Kidney (tissue), 14 donors: Measurements from ENCODE around the gene KLHL10. TPM values are rescaled to one million over a fixed set of nuclear protein-coding genes. Genes with fewer than 3 reads are reported as not detected.

Experiments used
- DNase-seq, 5 donors: peaks; one replicate each; pipeline ENCODE4 v3.0.0-alpha.2; 2013 to 2020
- FAIRE-seq: peaks from 2 replicates; lab custom pipeline; 2012; peaks lifted over from hg19 to GRCh38; lab: Jason Lieb, UNC
- H3K27ac ChIP-seq, 2 donors: one replicate each; pipeline ENCODE4 v1.7.0; 2013; ENCODE audit warnings: low read depth in 2 of 2, low read length in 2 of 2, inconsistent platforms in 1 of 2
- H3K27me3 ChIP-seq: one replicate; pipeline ENCODE4 v1.7.1; 2013; ENCODE audit warnings: low read length, inconsistent platforms; ENCODE audit not compliant: control insufficient read depth, insufficient read depth
- H3K36me3 ChIP-seq, 3 donors: one replicate each; pipeline versions ENCODE4 v1.7.0 to v1.7.1; 2013; ENCODE audit warnings: low read length in 3 of 3, control low read depth in 1 of 3, inconsistent platforms in 1 of 3; ENCODE audit not compliant: insufficient read depth in 3 of 3, control insufficient read depth in 2 of 3
- H3K4me1 ChIP-seq, 3 donors: one replicate each; pipeline versions ENCODE4 v1.7.0 to v1.7.1; 2013; ENCODE audit warnings: low read length in 3 of 3, inconsistent platforms in 1 of 3, low read depth in 1 of 3; ENCODE audit not compliant: control insufficient read depth in 2 of 3, insufficient read depth in 2 of 3
- H3K4me3 ChIP-seq, 3 donors: one replicate each; pipeline versions ENCODE4 v1.7.0 to v1.8.1; 2013; ENCODE audit warnings: low read length in 3 of 3, control low read depth in 1 of 3, inconsistent platforms in 1 of 3
- H3K9ac ChIP-seq, 3 donors: one replicate each; pipeline versions ENCODE4 v1.7.0 to v1.7.1; 2013; ENCODE audit warnings: low read length in 3 of 3, control low read depth in 1 of 3, inconsistent platforms in 1 of 3
- H3K9me3 ChIP-seq, 3 donors: one replicate each; pipeline versions ENCODE4 v1.7.0 to v1.7.1; 2013; ENCODE audit warnings: low read length in 3 of 3, control low read depth in 1 of 3, inconsistent platforms in 1 of 3; ENCODE audit not compliant: control insufficient read depth in 2 of 3, insufficient read depth in 1 of 3
- CTCF ChIP-seq: IDR thresholded peaks from 3 replicates; pipeline ENCODE4 v1.5.1; 2012; ENCODE audit warnings: mild to moderate bottlenecking, moderate library complexity, borderline replicate concordance; ENCODE audit not compliant: insufficient read depth; ENCODE audit errors: extremely low read depth
- intact Hi-C: fragments of 100-400 bp; cut with DNase I; formaldehyde crosslinking; loops from one replicate; pipeline ENCODE4 v1.11.1; 2022
- polyA plus RNA-seq: library from polyadenylated mRNA; stranded (reverse); fragments of 350-450 nt; fragmentation: Illumina TruSeq; extraction: RNeasy Lipid Tissue Mini Kit (QIAGEN cat#74804); gene quantifications from one replicate; pipeline ENCODE4 v1.2.3, GENCODE V29; 2014; ENCODE audit warnings: low read depth, low replicate concordance; ENCODE audit not compliant: insufficient read depth
- total RNA-seq: library from RNA; stranded (reverse); fragmentation: NEBNext Ultra II Directional; extraction: Animal tissue kit (Norgen Biotek cat#: 25700); gene quantifications from one replicate; pipeline ENCODE4 v1.2.1, GENCODE V29; 2021
- donor health status: control.
- donor health status: control.
- donor health status: control.
- donor health status: control.
- donor health status: control.
- donor health status: DM: yes; HTN: yes; CAD: no.
- donor health status: Normal renal cell carcinoma (clear cell type).

Gene KLHL10
- total and polyA plus RNA-seq, 2 donors from 2014 or later, result 0.28 TPM; not detected in 1

GRCh38 chr17:41818024-41818423 lies 19.6 kb upstream of the KLHL10 start:
- DNase-seq, result no peak
- Histone ChIP-seq H3K36me3 (no peaks in the 10 kb centered on the region), H3K27ac (no peak overlapping the region), H3K4me1 (peaks cover 0 to 8% (median 5%) of the 10 kb centered on the region in 3 donors), H3K9ac (no peak overlapping the region), H3K27me3 (no peaks in the 10 kb centered on the region), H3K4me3 (no peak overlapping the region), H3K9me3 (no peaks in the 10 kb centered on the region)
- FAIRE-seq, result no peak
- intact Hi-C loops, result no loop called here
- TF ChIP-seq CTCF, result no peak

DNA sequence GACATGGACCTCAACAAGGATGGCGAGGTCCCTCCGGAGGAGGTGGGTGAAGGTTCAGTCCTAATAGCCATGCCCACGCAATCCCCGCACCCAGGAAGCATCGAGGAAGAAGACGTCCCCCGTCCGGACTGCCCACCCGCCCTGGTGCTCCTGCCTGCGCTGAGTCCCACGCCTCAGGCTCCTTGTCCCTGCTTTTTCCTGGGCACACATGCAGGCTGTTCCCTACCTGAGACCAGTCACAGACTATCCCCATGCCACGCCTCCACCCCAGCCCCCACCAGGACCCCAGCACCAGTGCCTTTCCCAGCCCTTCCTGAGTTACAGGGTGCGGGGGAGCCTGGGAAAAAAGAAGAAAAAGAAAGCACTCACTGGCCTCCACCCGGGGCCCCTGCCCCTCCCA lies 15.8 kb upstream of the KLHL10 start:
- TF ChIP-seq CTCF, result no peak
- no peaks in the 10 kb centered on the region for H3K27me3 ChIP-seq
- FAIRE-seq (no peak), DNase-seq (peak in 1 of 5 donors; percentile 53)
- H3K4me3 ChIP-seq, result no peak overlapping the region
- no peak overlapping the region for H3K27ac ChIP-seq
- H3K4me1 ChIP-seq, result no peaks in the 10 kb centered on the region
- H3K9ac ChIP-seq, result no peak overlapping the region
- H3K36me3 ChIP-seq, result peaks cover 0 to 9% (median 2%) of the 10 kb centered on the region in 3 donors
- intact Hi-C loops, result no loop called here
- H3K9me3 ChIP-seq, result no peaks in the 10 kb centered on the region

DNA sequence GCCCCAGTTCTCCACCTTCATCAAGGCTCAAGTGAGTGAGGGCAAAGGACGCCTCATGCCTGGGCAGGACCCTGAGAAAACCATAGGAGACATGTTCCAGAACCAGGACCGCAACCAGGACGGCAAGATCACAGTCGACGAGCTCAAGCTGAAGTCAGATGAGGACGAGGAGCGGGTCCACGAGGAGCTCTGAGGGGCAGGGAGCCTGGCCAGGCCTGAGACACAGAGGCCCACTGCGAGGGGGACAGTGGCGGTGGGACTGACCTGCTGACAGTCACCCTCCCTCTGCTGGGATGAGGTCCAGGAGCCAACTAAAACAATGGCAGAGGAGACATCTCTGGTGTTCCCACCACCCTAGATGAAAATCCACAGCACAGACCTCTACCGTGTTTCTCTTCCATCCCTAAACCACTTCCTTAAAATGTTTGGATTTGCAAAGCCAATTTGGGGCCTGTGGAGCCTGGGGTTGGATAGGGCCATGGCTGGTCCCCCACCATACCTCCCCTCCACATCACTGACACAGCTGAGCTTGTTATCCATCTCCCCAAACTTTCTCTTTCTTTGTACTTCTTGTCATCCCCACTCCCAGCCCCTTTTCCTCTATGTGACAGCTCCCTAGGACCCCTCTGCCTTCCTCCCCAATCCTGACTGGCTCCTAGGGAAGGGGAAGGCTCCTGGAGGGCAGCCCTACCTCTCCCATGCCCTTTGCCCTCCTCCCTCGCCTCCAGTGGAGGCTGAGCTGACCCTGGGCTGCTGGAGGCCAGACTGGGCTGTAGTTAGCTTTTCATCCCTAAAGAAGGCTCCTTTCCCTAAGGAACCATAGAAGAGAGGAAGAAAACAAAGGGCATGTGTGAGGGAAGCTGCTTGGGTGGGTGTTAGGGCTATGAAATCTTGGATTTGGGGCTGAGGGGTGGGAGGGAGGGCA lies 15.1 kb upstream of the KLHL10 start:
- no peaks in the 10 kb centered on the region for H3K27me3 ChIP-seq
- H3K9me3 ChIP-seq, result no peaks in the 10 kb centered on the region
- intact Hi-C loops, result no loop called here
- no peak for TF ChIP-seq CTCF
- H3K36me3 ChIP-seq, result peaks cover 0 to 10% (median 2%) of the 10 kb centered on the region in 3 donors
- H3K4me3 ChIP-seq, result no peak overlapping the region
- FAIRE-seq (no peak), DNase-seq (no peak)
- no peak overlapping the region for H3K9ac ChIP-seq
- no peaks in the 10 kb centered on the region for H3K4me1 ChIP-seq
- H3K27ac ChIP-seq, result no peak overlapping the region
